Measurements from ENCODE around the gene TRIM3. TPM values are rescaled to one million over a fixed set of nuclear protein-coding genes. Genes with fewer than 3 reads are reported as not detected.

Gene TRIM3
- total RNA-seq, 2 experiments from 2014 or later = 5.4 to 6.6 TPM

Other genes with a start within 250 kb of the TRIM3 start
- 10 to 100 TPM; 17.7 to 17.8 TPM for gene FHIP1B, start 239.3 kb downstream of the TRIM3 start, total RNA-seq
- gene CNGA4, start 234.9 kb downstream of the TRIM3 start, total RNA-seq = not detected
- gene CCKBR, start 214.1 kb downstream of the TRIM3 start, total RNA-seq = not detected
- 10 to 100 TPM; 45.0 to 45.3 TPM for gene CAVIN3, start 153.4 kb downstream of the TRIM3 start, total RNA-seq
- gene SMPD1, start 83.5 kb downstream of the TRIM3 start, total RNA-seq = 10 to 100 TPM; 21.9 to 24.4 TPM
- gene APBB1, start 54.8 kb downstream of the TRIM3 start, total RNA-seq = 10 to 100 TPM; 37.2 to 39.7 TPM
- not detected for gene HPX, start 33.0 kb downstream of the TRIM3 start, total RNA-seq
- gene ARFIP2, start 7.4 kb upstream of the TRIM3 start, total RNA-seq = 10 to 100 TPM; 49.2 to 50.7 TPM
- 10 to 100 TPM; 44.2 to 45.8 TPM for gene TIMM10B, start 7.6 kb upstream of the TRIM3 start, total RNA-seq
- 10 to 100 TPM; 11.3 to 12.2 TPM for gene DNHD1, start 23.3 kb upstream of the TRIM3 start, total RNA-seq
- gene RRP8, start 129.7 kb upstream of the TRIM3 start, total RNA-seq = 10 to 100 TPM; 44.9 to 48.0 TPM
- 10 to 100 TPM; 74.6 to 83.3 TPM for gene ILK, start 129.8 kb upstream of the TRIM3 start, total RNA-seq
- 100 to 1,000 TPM; 163 to 176 TPM for gene TAF10, start 138.3 kb upstream of the TRIM3 start, total RNA-seq
- 10 to 100 TPM; 44.7 to 50.5 TPM for gene TPP1, start 145.5 kb upstream of the TRIM3 start, total RNA-seq
- gene DCHS1, start 181.9 kb upstream of the TRIM3 start, total RNA-seq = under 1 TPM; 0.40 to 0.53 TPM
- 100 to 1,000 TPM; 132 to 146 TPM for gene MRPL17, start 209.4 kb upstream of the TRIM3 start, total RNA-seq

Measured in activated CD8-positive, alpha-beta memory T cell treated with anti-CD3 and anti-CD28 coated beads for 36 hours (primary cell).